Measurements from ENCODE around the gene RBM38.

DNA sequence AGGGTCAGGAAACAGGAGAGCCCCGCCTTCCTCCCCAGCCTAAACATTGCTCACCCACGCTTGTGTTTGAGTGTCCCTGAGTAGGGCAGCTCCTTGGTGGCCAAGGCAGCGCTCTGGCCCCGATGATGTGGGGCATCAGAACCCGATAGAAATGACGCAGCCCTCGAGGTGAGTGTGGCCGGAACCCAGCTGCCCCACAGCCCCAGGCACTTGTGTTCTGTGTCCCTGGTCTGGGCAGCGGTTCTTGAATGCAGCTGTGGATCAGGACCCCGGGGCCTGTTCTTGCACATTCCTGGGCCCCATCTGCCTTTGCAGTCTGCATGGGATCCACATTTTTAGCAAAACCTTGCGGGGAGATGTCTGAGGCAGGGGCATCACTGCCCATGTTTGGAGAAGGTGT, 12.8 kb downstream of the RBM38 start:
- TF ChIP-seq, protein P1, sequence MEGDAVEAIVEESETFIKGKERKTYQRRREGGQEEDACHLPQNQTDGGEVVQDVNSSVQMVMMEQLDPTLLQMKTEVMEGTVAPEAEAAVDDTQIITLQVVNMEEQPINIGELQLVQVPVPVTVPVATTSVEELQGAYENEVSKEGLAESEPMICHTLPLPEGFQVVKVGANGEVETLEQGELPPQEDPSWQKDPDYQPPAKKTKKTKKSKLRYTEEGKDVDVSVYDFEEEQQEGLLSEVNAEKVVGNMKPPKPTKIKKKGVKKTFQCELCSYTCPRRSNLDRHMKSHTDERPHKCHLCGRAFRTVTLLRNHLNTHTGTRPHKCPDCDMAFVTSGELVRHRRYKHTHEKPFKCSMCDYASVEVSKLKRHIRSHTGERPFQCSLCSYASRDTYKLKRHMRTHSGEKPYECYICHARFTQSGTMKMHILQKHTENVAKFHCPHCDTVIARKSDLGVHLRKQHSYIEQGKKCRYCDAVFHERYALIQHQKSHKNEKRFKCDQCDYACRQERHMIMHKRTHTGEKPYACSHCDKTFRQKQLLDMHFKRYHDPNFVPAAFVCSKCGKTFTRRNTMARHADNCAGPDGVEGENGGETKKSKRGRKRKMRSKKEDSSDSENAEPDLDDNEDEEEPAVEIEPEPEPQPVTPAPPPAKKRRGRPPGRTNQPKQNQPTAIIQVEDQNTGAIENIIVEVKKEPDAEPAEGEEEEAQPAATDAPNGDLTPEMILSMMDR (conservative IDR thresholded peaks at IDR 0.05 in 1 of 2, IDR thresholded peaks at IDR 0.05 in 1 of 2; ENCODE audit: extremely low read depth in 1 of 2, insufficient read depth in 1 of 2, low read depth in 1 of 2, low read length in 2 of 2) = no peak
- TF ChIP-seq EZH2 (IDR thresholded peaks at IDR 0.05; ENCODE audit: borderline replicate concordance, low read length) = no peak
